CD4-positive, alpha-beta T cell treated with Interleukin-17A for 1 hour (primary cell): ENCODE measurements around the gene RPA1.
"Not testable (repeated sequence)": the region's sequence is repeated elsewhere in the genome, so short reads cannot be mapped to it uniquely, and the experiment has no call there.

Experiments used
- DNase-seq: peaks from one replicate; pipeline ENCODE4 v3.0.0-alpha.2; 2020

RPA1 gene

DNA sequence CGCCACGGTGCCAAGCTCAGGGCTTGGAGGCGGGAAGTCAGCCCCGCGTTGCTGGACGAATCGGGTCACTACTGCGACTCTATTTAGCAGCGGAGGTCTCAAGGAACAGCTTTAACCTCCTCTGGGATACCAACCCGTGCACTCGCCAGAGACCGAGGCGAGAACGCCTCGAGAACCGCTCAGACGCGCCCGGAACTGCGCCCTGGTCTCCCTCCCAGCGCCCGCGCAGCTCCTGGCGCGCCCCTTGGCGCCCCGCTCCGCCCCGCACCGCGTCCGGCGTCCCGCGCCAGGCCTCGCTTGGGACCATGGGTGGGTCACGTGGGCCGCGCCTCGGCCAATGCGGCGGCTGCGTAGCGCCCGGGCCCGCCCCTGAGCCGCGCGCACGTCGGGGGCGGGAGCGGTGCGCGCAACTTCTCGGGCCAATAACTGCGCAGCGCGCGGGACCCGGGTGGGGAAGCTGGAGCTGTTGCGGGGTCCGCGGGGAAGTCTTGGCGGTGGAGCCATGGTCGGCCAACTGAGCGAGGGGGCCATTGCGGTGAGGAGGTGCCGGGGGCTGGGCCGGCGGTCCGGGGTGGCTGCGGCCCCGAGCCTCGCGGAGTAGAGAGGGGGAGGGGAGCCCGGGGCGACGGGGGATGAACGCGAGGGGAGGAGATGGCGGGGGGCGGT, at the start of gene RPA1, which contains the start of gene SMYD4:
RPA1 (plus strand) TSS at position 414 of the 666 bp plus-strand sequence; CDS start at position 503, 89 bp downstream.
SMYD4 (minus strand) TSS at position 311 of the 666 bp plus-strand sequence. CDS start 1,908 bp downstream, outside the sequence.
- DNase-seq, result peak; percentile 87

DNA sequence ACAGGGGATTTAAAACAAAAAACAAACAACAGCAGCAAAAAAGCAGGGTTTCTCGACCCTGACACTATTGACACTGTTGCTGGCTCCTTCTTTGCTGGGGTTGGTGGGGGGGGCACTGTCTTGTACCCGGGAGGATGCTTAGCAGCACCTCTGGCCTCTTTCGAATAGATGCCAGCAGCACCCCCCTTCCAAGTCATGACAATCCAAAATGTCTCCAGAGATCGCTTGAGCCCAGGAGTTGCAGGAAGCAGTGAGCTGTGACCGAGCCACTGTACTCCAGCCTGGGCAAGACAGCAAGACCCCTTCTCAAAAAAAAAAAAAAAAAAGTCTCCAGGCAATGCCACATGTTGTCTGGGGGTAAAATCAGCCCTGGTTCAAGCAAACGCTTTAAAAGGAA, 47.6 kb upstream of the RPA1 start:
- no peak for DNase-seq

DNA sequence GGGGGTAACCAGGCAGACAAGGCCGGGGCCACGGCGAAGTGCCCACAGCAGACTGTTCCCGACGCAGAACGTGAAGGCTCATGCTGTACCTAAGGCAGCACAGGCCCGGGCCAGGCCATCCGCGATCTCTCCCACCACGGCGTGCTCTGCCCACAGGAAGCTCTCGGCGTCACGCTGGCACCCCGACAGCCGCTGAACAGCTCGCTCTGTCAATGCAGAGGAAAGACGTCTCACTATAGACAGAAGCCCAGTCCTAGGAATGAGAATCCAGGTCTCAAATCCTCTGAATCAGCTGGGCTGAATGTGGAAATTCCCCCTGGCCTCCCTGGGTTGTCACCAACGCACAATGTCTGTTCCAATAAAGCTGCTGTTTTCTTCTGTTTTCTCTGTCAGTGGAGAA, 46.5 kb upstream of the RPA1 start:
- no peak for DNase-seq

DNA sequence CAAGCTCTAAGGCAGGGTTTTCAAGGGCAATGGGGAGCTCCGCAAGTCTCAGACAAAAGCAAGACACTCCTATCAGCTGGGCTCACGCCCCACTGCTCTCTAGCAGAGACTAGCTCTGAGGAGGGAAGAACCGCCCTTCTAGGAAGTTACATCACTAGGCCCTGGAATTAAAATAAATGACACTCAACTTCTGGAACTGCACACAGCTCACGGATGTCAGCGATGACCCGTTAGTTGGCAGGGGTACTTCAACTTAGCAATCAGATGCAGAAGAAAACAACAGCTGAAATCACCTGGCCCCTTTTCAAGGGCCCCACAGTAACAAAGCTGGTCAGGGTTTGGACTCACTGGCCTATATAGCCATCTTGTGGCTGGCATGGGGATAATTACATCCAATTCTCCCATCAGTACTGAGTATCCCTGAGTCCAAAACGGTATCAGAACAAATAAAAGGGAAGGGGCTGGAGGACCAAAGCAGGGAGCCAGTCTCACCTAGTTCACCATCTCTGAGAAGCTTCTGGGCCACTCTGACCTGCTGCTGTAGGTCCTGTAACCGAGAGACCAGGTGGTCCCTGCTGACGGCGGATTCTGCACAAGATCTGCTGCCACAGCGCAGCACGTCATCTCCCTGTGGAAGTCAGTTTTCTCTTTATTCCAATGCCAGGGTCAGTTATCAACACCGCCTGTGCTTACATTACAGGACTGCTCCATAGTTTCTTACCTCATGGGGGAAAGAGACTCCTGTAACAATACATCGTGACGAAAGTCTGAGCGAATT, 45.8 kb upstream of the RPA1 start:
- DNase-seq, result peak; percentile 36

DNA sequence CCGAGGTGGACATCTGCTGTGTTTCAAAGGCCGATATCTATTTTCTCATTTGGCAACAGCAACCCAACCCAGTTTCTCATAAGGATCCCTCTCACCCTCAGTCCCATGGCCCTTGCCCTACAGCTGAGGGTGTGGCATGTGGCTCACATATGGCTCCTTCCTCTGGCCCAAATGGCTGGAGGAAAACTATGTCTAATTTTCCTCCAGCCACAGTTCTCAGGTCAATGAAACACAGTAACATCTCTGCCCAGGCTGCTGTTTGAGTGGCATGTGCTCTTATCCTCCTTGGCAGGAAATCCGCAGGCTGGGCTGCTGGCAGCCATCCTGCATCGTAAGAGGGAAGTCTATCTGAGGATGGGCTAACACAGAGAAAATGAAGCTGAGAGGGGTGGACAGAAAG, 43.9 kb upstream of the RPA1 start:
- DNase-seq, result no peak

DNA sequence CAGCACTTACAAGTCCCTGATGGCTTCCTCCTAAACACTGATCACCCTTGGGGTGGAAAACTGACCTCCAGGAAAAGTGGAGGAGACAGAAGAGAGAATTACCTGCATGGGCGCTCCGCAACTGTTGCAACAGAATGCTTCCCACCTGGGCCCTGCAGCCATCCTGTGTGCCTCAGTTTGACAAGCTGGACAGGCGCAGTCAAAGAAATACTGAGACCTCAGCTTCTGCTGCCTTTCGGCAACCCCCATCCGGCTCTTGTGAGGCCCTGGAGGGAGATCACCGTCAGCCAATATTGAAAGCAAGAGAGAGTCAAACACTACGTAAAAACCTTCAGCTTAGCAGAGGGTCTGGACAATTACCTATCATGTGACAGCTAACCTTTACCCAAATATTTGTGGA, 43.1 kb upstream of the RPA1 start:
- DNase-seq, result no peak

DNA sequence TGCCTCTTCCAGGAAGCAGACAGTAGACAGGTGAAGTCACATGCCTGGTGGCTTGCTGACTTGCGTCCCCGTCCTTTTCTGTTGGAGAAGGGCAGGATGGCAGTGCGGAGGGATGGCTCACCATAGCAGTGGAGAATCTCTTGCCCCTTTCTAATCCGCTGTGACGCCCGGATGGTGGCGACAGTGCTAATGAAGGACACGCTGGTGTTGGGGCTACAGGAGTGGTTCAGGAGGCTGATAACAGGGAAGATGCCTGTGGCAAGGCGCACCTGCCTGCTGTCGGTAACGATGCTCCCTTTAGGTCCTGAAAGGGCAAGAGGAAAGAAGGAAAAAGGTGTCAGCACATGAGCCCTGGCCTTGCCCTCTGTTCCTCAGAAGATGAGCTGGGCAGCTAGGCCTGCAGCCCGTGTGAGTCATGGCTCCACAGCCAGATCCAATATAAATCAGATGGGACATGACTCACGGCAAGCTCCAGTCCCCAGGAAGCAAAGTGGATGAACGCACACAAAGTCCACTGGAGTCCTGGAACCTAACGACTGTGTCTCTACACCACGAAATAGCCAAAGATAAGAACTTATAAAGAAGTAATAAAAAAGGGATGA, 42.4 kb upstream of the RPA1 start:
- no peak for DNase-seq

DNA sequence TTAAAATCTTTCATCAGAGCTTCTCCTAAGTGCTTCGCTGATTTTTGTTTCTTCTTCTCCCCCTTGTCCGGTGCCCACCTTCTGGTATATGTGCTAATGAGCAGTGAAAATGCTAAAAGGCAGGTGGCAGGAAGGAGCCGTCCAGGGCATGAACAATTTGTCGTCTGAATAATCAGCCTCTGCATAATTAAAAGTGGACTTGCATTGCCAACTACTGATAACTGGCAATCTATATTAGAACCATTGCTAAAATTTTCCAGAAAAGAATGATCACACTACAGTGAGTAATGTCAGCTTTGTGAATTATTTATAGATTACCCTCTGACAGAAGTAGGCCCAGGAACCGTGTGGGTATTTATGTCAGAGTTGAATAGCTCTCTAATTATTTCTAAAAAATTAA, 39.9 kb upstream of the RPA1 start:
- DNase-seq, result no peak

DNA sequence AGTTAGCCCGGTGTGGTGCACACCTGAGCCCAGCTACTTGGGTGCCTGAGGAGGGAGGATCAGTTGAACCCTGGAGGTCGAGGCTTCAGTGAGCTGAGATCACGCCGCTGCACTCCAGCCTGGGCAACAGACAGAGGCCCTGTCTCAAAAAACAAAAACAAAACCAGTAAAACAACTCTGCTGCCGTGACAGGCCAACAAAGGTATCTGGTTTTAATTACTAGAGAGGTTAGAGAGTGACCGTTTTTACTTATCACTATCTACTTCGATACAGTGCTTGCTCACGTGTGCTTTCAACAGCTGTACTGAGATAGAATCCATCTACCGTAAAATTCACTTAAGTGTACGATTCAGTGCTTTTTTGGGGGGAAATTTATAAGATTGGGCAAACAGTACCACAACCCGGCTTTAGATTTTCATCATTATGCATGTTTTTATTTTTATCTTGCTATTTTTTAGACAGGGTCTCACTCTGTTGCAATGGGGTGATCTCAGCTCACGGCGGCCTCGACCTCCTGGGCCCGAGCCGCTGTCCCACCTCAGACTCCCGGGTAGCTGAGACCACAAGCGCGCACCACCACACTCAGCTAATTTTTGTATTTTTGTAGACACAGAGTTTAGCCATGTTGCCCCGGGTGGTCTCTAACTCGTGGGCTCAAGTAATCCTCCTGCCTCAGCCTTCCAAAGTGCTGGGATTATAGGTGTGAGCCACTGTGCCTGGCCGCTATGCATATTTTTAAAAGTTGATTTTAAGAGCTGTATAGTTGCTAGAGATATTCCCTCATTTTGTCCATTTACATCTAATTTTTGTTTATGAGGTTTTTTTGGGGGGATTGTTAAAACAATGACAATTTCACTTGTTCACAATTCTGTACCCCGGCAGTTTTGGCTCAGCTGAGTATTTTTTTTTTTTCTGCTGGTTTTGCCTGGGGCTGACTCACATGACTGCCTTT, 37.0 kb upstream of the RPA1 start:
- DNase-seq, result no peak

DNA sequence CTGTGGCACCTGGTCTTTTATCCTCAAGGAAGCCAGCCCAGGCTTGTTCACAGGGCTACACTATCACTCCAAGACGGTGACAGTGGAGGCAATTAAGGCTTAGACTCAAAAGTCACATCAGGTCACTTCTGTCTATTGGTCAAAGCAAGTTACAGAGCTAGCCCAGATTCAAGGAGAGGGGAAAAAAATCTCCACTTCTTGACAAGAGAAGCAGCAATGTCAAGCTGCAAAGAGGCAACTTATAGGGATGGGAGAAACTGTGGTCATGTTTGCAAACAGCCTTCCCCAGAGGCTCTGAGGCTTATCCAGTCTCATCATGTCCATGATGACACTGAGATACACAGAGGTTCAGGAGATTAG, 36.4 kb upstream of the RPA1 start:
- no peak for DNase-seq

DNA sequence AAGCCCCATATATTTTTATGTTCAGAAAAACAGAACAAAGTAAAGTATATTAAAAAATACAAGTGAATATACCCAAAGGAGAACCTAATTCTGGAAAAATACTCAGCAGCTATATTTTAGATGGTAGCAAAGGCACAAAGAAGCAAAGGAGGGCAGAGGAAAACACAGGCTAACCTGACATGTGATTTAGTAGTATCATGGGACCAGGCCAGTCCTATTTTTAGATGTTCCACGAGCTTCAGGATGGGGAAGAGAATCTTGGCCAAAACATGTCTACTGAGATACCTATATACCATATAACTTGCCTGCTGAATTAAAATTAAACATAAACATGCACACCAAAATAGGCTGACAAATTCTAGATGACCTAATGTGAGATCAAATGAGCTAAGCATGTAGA, 33.0 kb upstream of the RPA1 start:
- DNase-seq, result no peak

DNA sequence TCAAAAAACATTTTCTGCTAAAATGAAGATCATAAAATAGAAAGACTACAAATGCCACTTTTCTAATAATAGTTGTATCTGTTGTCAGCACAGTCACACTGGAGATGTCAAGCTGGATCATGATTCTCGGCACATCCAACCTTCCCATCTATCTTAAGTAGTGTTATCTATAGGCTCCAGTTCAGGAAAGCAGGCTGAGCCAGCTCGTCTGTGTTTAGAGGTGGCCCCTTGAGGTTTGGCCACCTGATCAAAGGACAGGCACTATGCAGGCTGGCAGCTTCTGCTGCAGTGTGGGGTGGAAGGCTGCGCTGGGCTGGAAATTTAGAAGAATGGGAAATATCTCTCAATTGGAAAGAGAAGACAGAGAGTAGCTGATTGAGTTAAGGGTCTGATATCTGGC, 32.5 kb upstream of the RPA1 start:
- no peak for DNase-seq

DNA sequence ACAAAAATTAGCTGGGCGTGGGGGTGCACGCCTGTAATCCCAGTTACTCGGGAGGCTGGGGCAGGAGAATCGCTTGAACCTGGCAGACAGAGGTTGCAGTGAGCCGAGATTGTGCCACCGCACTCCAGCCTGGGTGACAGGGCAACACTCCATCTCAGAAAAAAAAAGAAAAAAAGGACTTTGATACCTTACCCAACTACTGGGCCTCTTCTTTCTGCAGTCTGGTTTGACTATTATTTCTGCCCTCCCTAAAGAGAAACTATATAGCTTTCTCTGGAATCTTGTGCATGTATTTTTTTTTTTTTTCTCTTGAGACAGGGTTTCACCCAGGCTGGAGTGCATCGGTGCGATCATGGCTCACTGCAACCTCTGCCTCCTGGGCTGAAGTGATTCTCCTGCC, 32.0 kb upstream of the RPA1 start:
- DNase-seq, result not testable (repeated sequence)

DNA sequence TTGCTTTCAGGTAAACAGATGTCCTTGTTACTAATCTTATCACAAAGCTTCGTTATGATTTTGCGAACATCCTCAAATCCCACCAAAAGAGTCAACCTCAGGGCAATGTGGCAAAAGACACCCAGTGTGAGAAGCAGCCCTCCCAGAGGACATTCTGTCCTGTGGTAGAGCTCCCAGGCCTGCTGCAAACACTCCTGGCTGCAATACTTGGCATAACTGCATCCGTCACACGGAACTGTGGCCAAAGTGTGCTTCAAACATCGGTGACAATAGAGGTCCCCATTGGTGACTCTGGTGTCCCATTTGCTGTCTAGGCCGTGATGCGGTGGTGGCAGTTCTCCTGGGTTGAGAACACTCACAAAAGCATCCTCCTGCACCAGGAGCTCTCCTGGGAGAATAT, 29.6 kb upstream of the RPA1 start:
- no peak for DNase-seq

DNA sequence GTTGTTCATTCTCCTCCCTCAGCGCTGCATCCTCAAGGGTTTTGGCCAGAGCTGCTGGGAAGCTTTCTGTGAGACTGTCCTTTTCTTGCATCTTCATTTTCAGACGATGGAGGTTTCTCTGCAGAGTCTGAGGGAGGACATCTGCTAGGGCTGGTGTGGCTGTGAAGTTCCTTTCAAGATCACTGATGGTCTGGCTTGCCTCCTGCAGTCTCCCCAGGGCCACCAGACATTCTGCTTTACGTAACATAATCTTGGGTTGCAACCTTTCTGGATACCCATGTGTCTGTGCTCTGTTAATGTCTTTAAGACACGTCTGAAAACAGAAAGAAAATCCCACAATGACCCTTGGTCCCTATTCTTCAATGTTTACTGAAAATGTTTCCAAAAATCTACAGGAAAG, 29.1 kb upstream of the RPA1 start:
- no peak for DNase-seq

DNA sequence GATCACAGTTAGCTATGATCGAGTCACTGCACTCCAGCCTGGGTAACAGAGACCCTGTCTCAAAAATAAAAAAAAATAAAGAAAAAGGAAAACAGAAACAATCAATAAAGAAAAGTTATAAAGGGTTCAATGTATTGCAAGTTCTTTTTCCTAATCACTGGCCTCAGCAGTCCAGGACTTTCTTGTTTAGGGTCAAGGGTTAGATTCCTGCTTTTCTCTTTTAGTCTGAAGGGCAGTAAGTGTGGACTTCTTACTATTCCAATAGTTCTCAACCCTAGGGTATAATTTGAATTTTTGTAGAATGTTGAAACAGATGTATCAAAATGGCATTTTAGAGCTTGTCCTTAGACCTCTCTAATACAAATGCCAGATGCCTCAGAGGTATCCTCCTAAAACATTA, 27.4 kb upstream of the RPA1 start:
- DNase-seq, result no peak

DNA sequence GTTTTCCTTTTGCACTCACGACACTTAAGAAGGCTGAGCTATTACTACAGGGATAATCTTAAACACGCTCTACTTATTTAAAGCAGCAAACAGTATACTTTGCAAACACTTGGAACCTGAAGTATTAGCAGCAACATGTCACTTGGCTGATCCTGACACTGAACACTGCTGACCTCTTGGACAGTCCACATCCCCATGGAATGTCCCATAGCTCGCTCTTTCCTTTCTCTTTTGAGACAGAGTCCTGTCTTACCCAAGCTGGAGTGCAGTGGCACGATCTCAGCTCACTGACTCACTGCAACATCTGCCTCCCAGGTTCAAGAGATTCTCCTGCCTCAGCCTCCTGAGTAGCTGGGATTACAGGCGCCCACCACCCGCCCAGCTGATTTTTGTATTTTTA, 26.5 kb upstream of the RPA1 start:
- no peak for DNase-seq

DNA sequence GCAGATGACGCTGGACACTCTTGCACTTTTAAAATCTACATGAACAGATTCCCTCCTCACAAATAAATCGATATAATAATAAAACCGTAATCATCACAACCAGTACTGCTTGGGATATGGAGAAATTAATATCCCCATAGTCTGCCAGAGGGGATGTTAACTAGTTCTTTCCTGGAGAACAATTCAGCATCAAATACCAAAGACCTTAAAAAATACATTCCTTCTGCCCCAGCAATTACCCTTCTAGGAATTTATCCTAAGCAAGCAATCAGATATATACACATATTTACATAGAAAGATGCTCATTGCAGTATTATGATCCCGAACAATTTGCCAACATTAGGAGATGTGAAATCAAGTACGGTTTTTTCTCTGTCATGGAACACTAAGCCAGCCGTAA, 21.9 kb upstream of the RPA1 start:
- DNase-seq, result no peak

DNA sequence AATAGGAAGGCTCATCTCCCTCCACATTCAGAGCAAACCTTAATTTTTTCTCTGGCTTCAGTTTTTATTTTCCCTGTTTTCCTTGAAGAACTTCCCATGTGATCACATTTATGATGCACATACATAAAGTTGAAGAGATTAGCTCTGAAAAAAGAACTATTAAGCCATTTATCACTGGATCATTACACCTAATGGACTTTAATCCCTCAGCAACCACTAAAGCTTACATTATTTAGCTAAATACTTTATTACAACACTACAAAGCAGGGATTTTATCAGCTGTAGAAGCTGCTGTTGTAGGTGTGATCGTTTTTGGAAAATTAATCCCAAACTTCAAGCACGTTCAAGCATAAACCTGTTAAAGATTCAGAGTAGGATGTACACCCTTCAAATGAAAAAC, 21.2 kb upstream of the RPA1 start:
- DNase-seq, result no peak

DNA sequence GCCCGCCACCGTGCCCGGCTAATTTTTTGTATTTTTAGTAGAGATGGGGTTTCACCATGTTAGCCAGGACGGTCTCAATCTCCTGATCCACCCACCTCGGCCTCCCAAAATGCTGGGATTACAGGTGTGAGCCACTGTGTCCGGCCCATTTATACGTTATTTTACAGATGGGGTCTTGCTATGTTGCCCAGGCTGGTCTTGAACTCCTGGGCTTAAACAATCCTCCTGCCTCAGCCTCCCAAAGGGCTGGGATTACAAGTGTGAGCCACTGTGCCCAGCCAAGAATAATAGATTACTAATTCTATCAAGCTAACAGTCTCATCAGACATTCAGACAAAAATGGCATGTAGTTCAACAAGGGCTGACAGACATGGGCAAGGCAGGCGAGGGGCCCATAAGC, 20.0 kb upstream of the RPA1 start:
- not testable (repeated sequence) for DNase-seq

DNA sequence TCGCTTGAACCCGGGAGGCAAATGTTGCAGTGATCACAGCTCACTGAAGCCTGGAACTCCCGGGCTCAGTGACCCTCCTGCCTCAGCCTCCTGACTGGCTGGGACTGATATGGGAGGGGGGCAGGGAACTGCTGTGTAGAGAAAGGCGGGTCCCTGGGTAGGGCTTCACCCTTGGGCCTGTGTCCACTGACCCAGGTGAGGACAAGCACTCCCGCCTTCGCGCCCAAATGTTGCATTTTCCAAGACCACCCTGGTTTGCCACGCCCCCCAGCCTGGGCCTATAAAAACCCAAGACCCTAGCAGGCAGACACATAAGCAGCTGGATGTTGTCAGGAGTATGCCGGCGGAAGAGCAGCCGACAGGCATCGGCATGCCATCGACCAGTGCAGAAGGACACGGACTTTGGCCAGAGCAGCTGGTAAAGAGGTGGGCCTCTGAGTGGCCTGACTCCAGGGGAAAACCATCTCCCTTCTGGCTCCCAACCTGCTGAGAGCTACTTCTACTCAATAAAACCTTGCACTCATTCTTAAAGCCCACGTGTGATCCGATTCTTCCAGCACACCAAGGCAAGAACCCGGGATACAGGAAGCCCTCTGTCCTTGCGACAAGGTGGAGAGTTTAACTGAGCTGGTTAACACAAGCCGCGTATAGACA, 19.2 kb upstream of the RPA1 start:
- no peak for DNase-seq

DNA sequence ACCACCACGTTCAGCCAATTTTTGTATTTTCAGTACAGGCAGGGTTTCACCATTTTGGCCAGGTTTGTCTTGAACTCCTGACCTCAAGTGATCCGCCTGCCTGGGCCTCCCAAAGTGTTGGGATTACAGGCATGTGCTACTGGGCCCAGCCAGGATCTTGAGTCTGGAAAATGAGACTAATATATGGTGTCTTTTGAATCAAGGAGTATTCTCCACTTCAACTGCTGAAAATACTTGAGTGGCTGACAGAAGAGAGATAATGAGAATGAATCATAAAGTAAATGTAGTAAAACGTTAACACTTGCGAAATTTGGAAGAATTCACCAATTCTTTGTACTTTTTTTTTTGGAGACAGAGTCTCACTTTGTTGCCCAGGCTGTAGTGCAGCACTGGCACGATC, 16.7 kb upstream of the RPA1 start:
- no peak for DNase-seq
